ENCODE results near the gene TMEM201. TPM values are rescaled to one million over a fixed set of nuclear protein-coding genes. Genes with fewer than 3 reads are reported as not detected.

Gene TMEM201
- total and polyA plus RNA-seq, 2 donors (not counting 3 experiments of a cell fraction or from before 2014, with no cell fraction given) = 8.3 to 24.8 TPM

GRCh38 chr1:9643351-9644256, 54.9 kb downstream of the TMEM201 start:
- CTCF ChIA-PET = interaction anchor here (1.4 to 1.7 kb wide), 2 partner anchors 25 to 76 kb away, joined by 3 read pairs; no protein-coding TSS in a partner anchor

More at GRCh38 chr1:9643351-9644256, 54.9 kb downstream of the TMEM201 start:
- Histone ChIP-seq H3K4me2 (ENCODE audit: insufficient read depth, low read length) (no peak overlapping the region), H3K36me3 (ENCODE audit: control insufficient read depth in 2 of 2, extremely low read depth in 1 of 2, insufficient read depth in 2 of 2, low read length in 2 of 2) (no peaks in the 10 kb centered on the region), H3K4me1 (ENCODE audit: control insufficient read depth, extremely low read depth, insufficient read depth, low read length) (no peaks in the 10 kb centered on the region), H3K4me3 (replicated peaks in 1 of 3; ENCODE audit: insufficient read depth in 1 of 3, low read depth in 1 of 3, low read length in 3 of 3) (no peak overlapping the region), H3K79me2 (ENCODE audit: control insufficient read depth, insufficient read depth, low read length) (no peaks in the 10 kb centered on the region), H3K9me3 (replicated peaks; ENCODE audit: control insufficient read depth, insufficient read depth, low read length) (no peaks in the 10 kb centered on the region), H3K9me1 (replicated peaks; ENCODE audit: control insufficient read depth, extremely low read depth, insufficient read depth, low read length) (no peaks in the 10 kb centered on the region), H2AFZ (ENCODE audit: low read depth, low read length) (no peak overlapping the region), H3K27ac (ENCODE audit: insufficient read depth, low read depth, low read length) (no peak overlapping the region), H4K20me1 (replicated peaks; ENCODE audit: control insufficient read depth, extremely low read depth, insufficient read depth, low read length) (no peaks in the 10 kb centered on the region), H3K9ac (replicated peaks; ENCODE audit: extremely low read depth, insufficient read depth, low read length) (no peak overlapping the region), H3K27me3 (ENCODE audit: control insufficient read depth in 2 of 2, insufficient read depth in 2 of 2, low read length in 2 of 2) (no peaks in the 10 kb centered on the region)
- intact Hi-C loops (cut with micrococcal nuclease) (no loop called here), dilution Hi-C loops (cut with MboI; ENCODE audit: extremely low pct_ligation_motif_present, low sequenced_read_pairs) (no loop called here)
- POLR2A ChIA-PET = no interaction called here
- no peak for DNase-seq (ENCODE audit: low read depth, low spot score)
- no TSS peak for BruUV-seq (replicated peaks)
- FAIRE-seq = no peak
- TF ChIP-seq POLR2AphosphoS5 (IDR thresholded peaks at IDR 0.05; ENCODE audit: insufficient read depth, low read depth, low read length) (no peak), GATA2 (IDR thresholded peaks at IDR 0.05; ENCODE audit: insufficient read depth, insufficient read length, low read depth, low read length) (no peak), CTCF (IDR thresholded peaks at IDR 0.05; ENCODE audit: extremely low read depth in 1 of 2, insufficient read depth in 1 of 2, low read depth in 1 of 2, low read length in 2 of 2) (no peak), MYC (IDR thresholded peaks at IDR 0.05; ENCODE audit: low read depth, low read length) (no peak), EZH2 (IDR thresholded peaks at IDR 0.05; ENCODE audit: borderline replicate concordance, low read depth, low read length, severe bottlenecking) (no peak), JUN (IDR thresholded peaks at IDR 0.05; ENCODE audit: borderline replicate concordance, insufficient read depth, insufficient read length, low read depth) (no peak), FOS (IDR thresholded peaks at IDR 0.05; ENCODE audit: borderline replicate concordance, insufficient read depth, low read length) (no peak), POLR2A (IDR thresholded peaks at IDR 0.05; ENCODE audit: low read depth, low read length) (no peak)
- TF ChIP-seq, protein P1, sequence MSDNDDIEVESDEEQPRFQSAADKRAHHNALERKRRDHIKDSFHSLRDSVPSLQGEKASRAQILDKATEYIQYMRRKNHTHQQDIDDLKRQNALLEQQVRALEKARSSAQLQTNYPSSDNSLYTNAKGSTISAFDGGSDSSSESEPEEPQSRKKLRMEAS (IDR thresholded peaks at IDR 0.05; ENCODE audit: insufficient read depth, insufficient read length) = no peak
